Measurements from ENCODE around the gene CPNE7. TPM values are rescaled to one million over a fixed set of nuclear protein-coding genes. Genes with fewer than 3 reads are reported as not detected.

The CPNE7 gene
- total and polyA plus RNA-seq, 2 of the 13 experiments (the other 11 are each of a cell fraction or from before 2014, with no cell fraction given): 0.59 TPM; not detected in 1

DNA sequence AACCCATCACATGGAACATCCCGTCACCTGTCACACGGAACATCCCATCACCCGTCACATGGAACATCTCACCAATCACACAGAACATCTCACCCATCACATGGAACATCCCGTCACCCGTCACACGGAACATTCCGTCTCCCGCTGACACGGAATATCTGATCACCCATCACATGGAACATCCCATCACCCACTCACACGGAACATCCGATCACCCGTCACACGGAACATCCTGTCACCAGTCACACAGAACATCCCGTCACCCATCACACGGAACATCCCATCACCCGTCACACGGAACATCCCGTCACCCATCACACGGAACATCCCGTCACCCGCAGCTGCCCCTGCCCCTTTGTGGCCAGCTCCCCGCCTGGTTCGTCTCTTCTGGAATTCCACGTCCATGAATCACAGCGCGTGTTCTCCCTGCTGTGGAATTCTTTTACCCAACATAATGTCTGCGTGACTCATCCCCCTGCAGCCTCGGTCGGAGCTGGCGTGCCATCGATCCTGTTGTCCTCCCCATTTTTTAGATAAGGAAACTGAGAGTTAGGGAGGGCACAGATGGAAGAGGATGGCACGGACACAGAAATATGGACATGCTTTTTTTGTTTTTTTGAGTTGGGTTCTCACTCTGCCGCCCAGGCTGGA lies 5.6 kb downstream of the CPNE7 start (continued):
- TF ChIP-seq, protein P1, sequence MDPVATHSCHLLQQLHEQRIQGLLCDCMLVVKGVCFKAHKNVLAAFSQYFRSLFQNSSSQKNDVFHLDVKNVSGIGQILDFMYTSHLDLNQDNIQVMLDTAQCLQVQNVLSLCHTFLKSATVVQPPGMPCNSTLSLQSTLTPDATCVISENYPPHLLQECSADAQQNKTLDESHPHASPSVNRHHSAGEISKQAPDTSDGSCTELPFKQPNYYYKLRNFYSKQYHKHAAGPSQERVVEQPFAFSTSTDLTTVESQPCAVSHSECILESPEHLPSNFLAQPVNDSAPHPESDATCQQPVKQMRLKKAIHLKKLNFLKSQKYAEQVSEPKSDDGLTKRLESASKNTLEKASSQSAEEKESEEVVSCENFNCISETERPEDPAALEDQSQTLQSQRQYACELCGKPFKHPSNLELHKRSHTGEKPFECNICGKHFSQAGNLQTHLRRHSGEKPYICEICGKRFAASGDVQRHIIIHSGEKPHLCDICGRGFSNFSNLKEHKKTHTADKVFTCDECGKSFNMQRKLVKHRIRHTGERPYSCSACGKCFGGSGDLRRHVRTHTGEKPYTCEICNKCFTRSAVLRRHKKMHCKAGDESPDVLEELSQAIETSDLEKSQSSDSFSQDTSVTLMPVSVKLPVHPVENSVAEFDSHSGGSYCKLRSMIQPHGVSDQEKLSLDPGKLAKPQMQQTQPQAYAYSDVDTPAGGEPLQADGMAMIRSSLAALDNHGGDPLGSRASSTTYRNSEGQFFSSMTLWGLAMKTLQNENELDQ (CRISPR knock-in tag; IDR thresholded peaks at IDR 0.05; ENCODE audit: borderline replicate concordance): no peak
- TF ChIP-seq RAD21 (CRISPR knock-in tag; IDR thresholded peaks at IDR 0.05): no peak
- TF ChIP-seq CENPX (CRISPR knock-in tag; IDR thresholded peaks at IDR 0.05): no peak
- TF ChIP-seq RARA (CRISPR knock-in tag; IDR thresholded peaks at IDR 0.05): peak; percentile 33; the same call in 1 of the 2 replicates
- TF ChIP-seq TAF1 (CRISPR knock-in tag; IDR thresholded peaks at IDR 0.05): no peak
- no peak for TF ChIP-seq ZNF260 (CRISPR knock-in tag; IDR thresholded peaks at IDR 0.05; ENCODE audit: borderline replicate concordance, low read depth)
- TF ChIP-seq, protein P2, sequence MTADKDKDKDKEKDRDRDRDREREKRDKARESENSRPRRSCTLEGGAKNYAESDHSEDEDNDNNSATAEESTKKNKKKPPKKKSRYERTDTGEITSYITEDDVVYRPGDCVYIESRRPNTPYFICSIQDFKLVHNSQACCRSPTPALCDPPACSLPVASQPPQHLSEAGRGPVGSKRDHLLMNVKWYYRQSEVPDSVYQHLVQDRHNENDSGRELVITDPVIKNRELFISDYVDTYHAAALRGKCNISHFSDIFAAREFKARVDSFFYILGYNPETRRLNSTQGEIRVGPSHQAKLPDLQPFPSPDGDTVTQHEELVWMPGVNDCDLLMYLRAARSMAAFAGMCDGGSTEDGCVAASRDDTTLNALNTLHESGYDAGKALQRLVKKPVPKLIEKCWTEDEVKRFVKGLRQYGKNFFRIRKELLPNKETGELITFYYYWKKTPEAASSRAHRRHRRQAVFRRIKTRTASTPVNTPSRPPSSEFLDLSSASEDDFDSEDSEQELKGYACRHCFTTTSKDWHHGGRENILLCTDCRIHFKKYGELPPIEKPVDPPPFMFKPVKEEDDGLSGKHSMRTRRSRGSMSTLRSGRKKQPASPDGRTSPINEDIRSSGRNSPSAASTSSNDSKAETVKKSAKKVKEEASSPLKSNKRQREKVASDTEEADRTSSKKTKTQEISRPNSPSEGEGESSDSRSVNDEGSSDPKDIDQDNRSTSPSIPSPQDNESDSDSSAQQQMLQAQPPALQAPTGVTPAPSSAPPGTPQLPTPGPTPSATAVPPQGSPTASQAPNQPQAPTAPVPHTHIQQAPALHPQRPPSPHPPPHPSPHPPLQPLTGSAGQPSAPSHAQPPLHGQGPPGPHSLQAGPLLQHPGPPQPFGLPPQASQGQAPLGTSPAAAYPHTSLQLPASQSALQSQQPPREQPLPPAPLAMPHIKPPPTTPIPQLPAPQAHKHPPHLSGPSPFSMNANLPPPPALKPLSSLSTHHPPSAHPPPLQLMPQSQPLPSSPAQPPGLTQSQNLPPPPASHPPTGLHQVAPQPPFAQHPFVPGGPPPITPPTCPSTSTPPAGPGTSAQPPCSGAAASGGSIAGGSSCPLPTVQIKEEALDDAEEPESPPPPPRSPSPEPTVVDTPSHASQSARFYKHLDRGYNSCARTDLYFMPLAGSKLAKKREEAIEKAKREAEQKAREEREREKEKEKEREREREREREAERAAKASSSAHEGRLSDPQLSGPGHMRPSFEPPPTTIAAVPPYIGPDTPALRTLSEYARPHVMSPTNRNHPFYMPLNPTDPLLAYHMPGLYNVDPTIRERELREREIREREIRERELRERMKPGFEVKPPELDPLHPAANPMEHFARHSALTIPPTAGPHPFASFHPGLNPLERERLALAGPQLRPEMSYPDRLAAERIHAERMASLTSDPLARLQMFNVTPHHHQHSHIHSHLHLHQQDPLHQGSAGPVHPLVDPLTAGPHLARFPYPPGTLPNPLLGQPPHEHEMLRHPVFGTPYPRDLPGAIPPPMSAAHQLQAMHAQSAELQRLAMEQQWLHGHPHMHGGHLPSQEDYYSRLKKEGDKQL (CRISPR knock-in tag; IDR thresholded peaks at IDR 0.05; ENCODE audit: low read depth): no peak
- TF ChIP-seq ZNF772 (CRISPR knock-in tag; IDR thresholded peaks at IDR 0.05): no peak
- peak; percentile 41 for TF ChIP-seq TEAD3 (CRISPR knock-in tag; optimal IDR thresholded peaks at IDR 0.05; ENCODE audit: borderline replicate concordance)
- TF ChIP-seq TARDBP (CRISPR knock-in tag; IDR thresholded peaks at IDR 0.05): no peak
- no peak for TF ChIP-seq ZNF556 (CRISPR knock-in tag; IDR thresholded peaks at IDR 0.05; ENCODE audit: borderline replicate concordance)

All from HepG2 (cell line).